ENCODE results near the gene THUMPD3.

Gene THUMPD3

GRCh38 chr3:9397906-9398699 lies 35.2 kb downstream of the THUMPD3 start:
- peak overlapping the region; percentile 95 for H3K27ac ChIP-seq
- TF ChIP-seq, protein P1, sequence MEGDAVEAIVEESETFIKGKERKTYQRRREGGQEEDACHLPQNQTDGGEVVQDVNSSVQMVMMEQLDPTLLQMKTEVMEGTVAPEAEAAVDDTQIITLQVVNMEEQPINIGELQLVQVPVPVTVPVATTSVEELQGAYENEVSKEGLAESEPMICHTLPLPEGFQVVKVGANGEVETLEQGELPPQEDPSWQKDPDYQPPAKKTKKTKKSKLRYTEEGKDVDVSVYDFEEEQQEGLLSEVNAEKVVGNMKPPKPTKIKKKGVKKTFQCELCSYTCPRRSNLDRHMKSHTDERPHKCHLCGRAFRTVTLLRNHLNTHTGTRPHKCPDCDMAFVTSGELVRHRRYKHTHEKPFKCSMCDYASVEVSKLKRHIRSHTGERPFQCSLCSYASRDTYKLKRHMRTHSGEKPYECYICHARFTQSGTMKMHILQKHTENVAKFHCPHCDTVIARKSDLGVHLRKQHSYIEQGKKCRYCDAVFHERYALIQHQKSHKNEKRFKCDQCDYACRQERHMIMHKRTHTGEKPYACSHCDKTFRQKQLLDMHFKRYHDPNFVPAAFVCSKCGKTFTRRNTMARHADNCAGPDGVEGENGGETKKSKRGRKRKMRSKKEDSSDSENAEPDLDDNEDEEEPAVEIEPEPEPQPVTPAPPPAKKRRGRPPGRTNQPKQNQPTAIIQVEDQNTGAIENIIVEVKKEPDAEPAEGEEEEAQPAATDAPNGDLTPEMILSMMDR (IDR thresholded peaks at IDR 0.05), result no peak
- no peaks in the 10 kb centered on the region for H3K27me3 ChIP-seq (ENCODE audit: control insufficient read depth, insufficient read depth, low read length)
- H3K4me3 ChIP-seq (ENCODE audit: low read depth, low read length), result peak overlapping the region; percentile 80
- H3K9me3 ChIP-seq (ENCODE audit: control insufficient read depth, low read length), result no peaks in the 10 kb centered on the region
- H2AFZ ChIP-seq, result peak overlapping the region; percentile 70
- peaks cover 22% of the 10 kb centered on the region for H3K4me1 ChIP-seq
- H3K79me2 ChIP-seq, result peaks cover 36% of the 10 kb centered on the region
- H3K9ac ChIP-seq, result peak overlapping the region; percentile 95
- no peaks in the 10 kb centered on the region for H3K36me3 ChIP-seq (ENCODE audit: control insufficient read depth, insufficient read depth, low read length)
- peak overlapping the region; percentile 97 for H3K4me2 ChIP-seq (ENCODE audit: low read length)

- Histone ChIP-seq H3K4me2 (ENCODE audit: low read length) (peak overlapping the region; percentile 97), H3K4me1 (peaks cover 23% of the 10 kb centered on the region), H3K9ac (no peak overlapping the region), H3K79me2 (peaks cover 36% of the 10 kb centered on the region), H3K36me3 (ENCODE audit: control insufficient read depth, insufficient read depth, low read length) (no peaks in the 10 kb centered on the region), H3K27me3 (ENCODE audit: control insufficient read depth, insufficient read depth, low read length) (no peaks in the 10 kb centered on the region), H2AFZ (no peak overlapping the region), H3K27ac (peak overlapping the region; percentile 95), H3K4me3 (ENCODE audit: low read depth, low read length) (peak overlapping the region; percentile 80), H3K9me3 (ENCODE audit: control insufficient read depth, low read length) (no peaks in the 10 kb centered on the region)
- TF ChIP-seq, protein P1 (IDR thresholded peaks at IDR 0.05), result no peak
These were observed 36.0 kb downstream of the THUMPD3 start for GRCh38 chr3:9398700-9399336.

GRCh38 chr3:9399337-9399703 lies 36.5 kb downstream of the THUMPD3 start:
- peaks cover 25% of the 10 kb centered on the region for H3K4me1 ChIP-seq
- no peak overlapping the region for H2AFZ ChIP-seq
- no peaks in the 10 kb centered on the region for H3K36me3 ChIP-seq (ENCODE audit: control insufficient read depth, insufficient read depth, low read length)
- H3K9me3 ChIP-seq (ENCODE audit: control insufficient read depth, low read length), result no peaks in the 10 kb centered on the region
- peak overlapping the region; percentile 95 for H3K27ac ChIP-seq
- H3K4me3 ChIP-seq (ENCODE audit: low read depth, low read length), result peak overlapping the region; percentile 80
- TF ChIP-seq, protein P1 (IDR thresholded peaks at IDR 0.05), result no peak
- no peaks in the 10 kb centered on the region for H3K27me3 ChIP-seq (ENCODE audit: control insufficient read depth, insufficient read depth, low read length)
- H3K4me2 ChIP-seq (ENCODE audit: low read length), result peak overlapping the region; percentile 97
- H3K79me2 ChIP-seq, result peaks cover 36% of the 10 kb centered on the region
- no peak overlapping the region for H3K9ac ChIP-seq

- H3K4me2 ChIP-seq (ENCODE audit: low read length), result peak overlapping the region; percentile 97
- H3K4me1 ChIP-seq, result peaks cover 29% of the 10 kb centered on the region
- no peaks in the 10 kb centered on the region for H3K9me3 ChIP-seq (ENCODE audit: control insufficient read depth, low read length)
- no peak overlapping the region for H2AFZ ChIP-seq
- H3K79me2 ChIP-seq, result peaks cover 40% of the 10 kb centered on the region
- peak overlapping the region; percentile 20 for H3K4me3 ChIP-seq (ENCODE audit: low read depth, low read length)
- H3K27me3 ChIP-seq (ENCODE audit: control insufficient read depth, insufficient read depth, low read length), result no peaks in the 10 kb centered on the region
- no peaks in the 10 kb centered on the region for H3K36me3 ChIP-seq (ENCODE audit: control insufficient read depth, insufficient read depth, low read length)
- no peak overlapping the region for H3K9ac ChIP-seq
- peak overlapping the region; percentile 95 for H3K27ac ChIP-seq
- TF ChIP-seq, protein P1 (IDR thresholded peaks at IDR 0.05), result peak; percentile 6
These were observed 36.9 kb downstream of the THUMPD3 start for GRCh38 chr3:9399746-9400145.
